HepG2 (cell line): ENCODE results near the gene ZNF865. TPM values are rescaled to one million over a fixed set of nuclear protein-coding genes. Genes with fewer than 3 reads are reported as not detected.

ENCODE experiments used
- EHMT2 ChIP-seq: fragments of 200-600 bp; sonication (generic); IDR thresholded peaks from 2 replicates; pipeline ENCODE4 v1.7.0; 2017; ENCODE audit warnings: antibody characterized with exemption, low read depth, low read length, borderline replicate concordance
- GABPB1 ChIP-seq: IDR thresholded peaks from 2 replicates; pipeline ENCODE4 v1.6.1; 2016; ENCODE audit warnings: mild to moderate bottlenecking, missing genetic modification reagents, moderate library complexity, missing compliant biosample characterization
- HMGXB3 ChIP-seq: sonication (generic); formaldehyde crosslinking; IDR thresholded peaks from 2 replicates; pipeline ENCODE4 v1.4.0; 2020; ENCODE audit warnings: missing genetic modification reagents, borderline replicate concordance
- HOXA9 ChIP-seq: sonication (generic); formaldehyde crosslinking; IDR thresholded peaks from 2 replicates; pipeline ENCODE4 v1.8.1; 2022; ENCODE audit warnings: missing genetic modification reagents, mild to moderate bottlenecking, moderate library complexity, borderline replicate concordance
- KLF15 ChIP-seq: sonication (generic); formaldehyde crosslinking; IDR thresholded peaks from 2 replicates; pipeline ENCODE4 v1.8.1; 2023; ENCODE audit warnings: borderline replicate concordance, mild to moderate bottlenecking, inconsistent platforms, missing genetic modification reagents, mixed read lengths
- NR3C1 ChIP-seq: sonication (generic); formaldehyde crosslinking; IDR thresholded peaks from 2 replicates; pipeline ENCODE4 v1.4.0; 2020; ENCODE audit warnings: missing genetic modification reagents
- PTBP1 ChIP-seq: fragments of 200-400 bp; formaldehyde crosslinking; IDR thresholded peaks from 2 replicates; pipeline ENCODE4 v1.6.1; 2018; ENCODE audit warnings: low read length, low read depth; ENCODE audit not compliant: poor library complexity, severe bottlenecking
- RAD51 ChIP-seq: fragments of 450-650 bp; IDR thresholded peaks from 2 replicates; pipeline ENCODE4 v1.6.1; 2016; ENCODE audit warnings: borderline replicate concordance
- TP53 ChIP-seq: sonication (generic); formaldehyde crosslinking; conservative IDR thresholded peaks from 2 replicates; pipeline ENCODE4 v1.4.0; 2020; ENCODE audit warnings: missing genetic modification reagents
- U2AF2 ChIP-seq: fragments of 200-400 bp; formaldehyde crosslinking; IDR thresholded peaks from 2 replicates; pipeline ENCODE4 v1.6.1; 2017; ENCODE audit warnings: low read depth, mild to moderate bottlenecking, low read length
- YY1 ChIP-seq: IDR thresholded peaks from 2 replicates; pipeline ENCODE4 v1.6.1; 2011; ENCODE audit warnings: low read length, low read depth, moderate library complexity, mild to moderate bottlenecking; ENCODE audit not compliant: insufficient read depth, insufficient replicate concordance
- ZNF251 ChIP-seq: sonication (generic); formaldehyde crosslinking; IDR thresholded peaks from 2 replicates; pipeline ENCODE4 v1.9.0; 2021; ENCODE audit warnings: mild to moderate bottlenecking, missing genetic modification reagents
- ZNF281 ChIP-seq: sonication (generic); formaldehyde crosslinking; IDR thresholded peaks from 2 replicates; pipeline ENCODE4 v1.4.0; 2020; ENCODE audit warnings: missing genetic modification reagents, borderline replicate concordance
- ZNF367 ChIP-seq: sonication (generic); formaldehyde crosslinking; IDR thresholded peaks from 2 replicates; pipeline ENCODE4 v1.4.0; 2020; ENCODE audit warnings: missing genetic modification reagents, borderline replicate concordance
- ZNF451 ChIP-seq: sonication (generic); formaldehyde crosslinking; IDR thresholded peaks from 2 replicates; pipeline ENCODE4 v1.5.0; 2020; ENCODE audit warnings: mild to moderate bottlenecking, missing genetic modification reagents
- ZNF605 ChIP-seq: sonication (generic); formaldehyde crosslinking; IDR thresholded peaks from 2 replicates; pipeline ENCODE4 v1.8.0; 2022; ENCODE audit warnings: mild to moderate bottlenecking, missing genetic modification reagents
- ZNF619 ChIP-seq: sonication (generic); formaldehyde crosslinking; IDR thresholded peaks from 2 replicates; pipeline ENCODE4 v1.4.0; 2020; ENCODE audit warnings: mild to moderate bottlenecking, missing genetic modification reagents
- ZNF644 ChIP-seq: IDR thresholded peaks from 2 replicates; pipeline ENCODE4 v1.6.1; 2016; ENCODE audit warnings: low read depth
- ZNF687 ChIP-seq: sonication (generic); formaldehyde crosslinking; IDR thresholded peaks from 2 replicates; pipeline ENCODE4 v1.5.1; 2020; ENCODE audit warnings: mild to moderate bottlenecking, missing genetic modification reagents, moderate library complexity
- ZNF850 ChIP-seq: sonication (generic); formaldehyde crosslinking; conservative IDR thresholded peaks from 2 replicates; pipeline ENCODE4 v1.9.0; 2021; ENCODE audit warnings: mild to moderate bottlenecking, missing genetic modification reagents
- polyA plus RNA-seq, 8 experiments: library from polyadenylated mRNA; depleted of rRNA in 3 of 8; stranded (reverse) in 7 of 8; unstranded in 1 of 8; fragments of >200 nt; fragmentation: Illumina TruSeq in 4 of 8; extraction: Trizol in 4 of 8; gene quantifications; 2 replicates each; pipeline versions ENCODE4 v1.2.1 to v1.2.3, GENCODE V29; 2011 to 2016; ENCODE audit warnings: low read depth in 4 of 8, missing spikeins in 1 of 8, mixed read lengths in 1 of 8; ENCODE audit not compliant: insufficient read depth in 1 of 8
- total RNA-seq, 5 experiments: library from RNA; depleted of rRNA; stranded (reverse); fragments of >200 nt; fragmentation: Illumina TruSeq; extraction: Trizol; gene quantifications; 2 replicates each; pipeline ENCODE4 v1.2.3, GENCODE V29; 2016; ENCODE audit warnings: low read depth in 1 of 5

The ZNF865 gene
- total and polyA plus RNA-seq, 2 of the 13 experiments (the other 11 are each of a cell fraction or from before 2014, with no cell fraction given), result 0.93 to 1.0 TPM

GRCh38 chr19:55638864-55639359 is 33.5 kb downstream of the ZNF865 start (continued):
- TF ChIP-seq GABPB1 (peak; percentile 39), ZNF251 (no peak), YY1 (peak; percentile 72), HOXA9 (CRISPR knock-in tag) (no peak), NR3C1 (no peak), U2AF2 (no peak), HMGXB3 (no peak), ZNF687 (CRISPR knock-in tag) (no peak), EHMT2 (0 out of 2 replicates have a peak, but pooled peaks have one; percentile 33), ZNF367 (CRISPR knock-in tag) (no peak), ZNF451 (CRISPR knock-in tag) (no peak), ZNF281 (no peak), ZNF644 (CRISPR knock-in tag) (0 out of 2 replicates have a peak, but pooled peaks have one; percentile 57), KLF15 (CRISPR knock-in tag) (no peak), ZNF605 (CRISPR knock-in tag) (no peak), TP53 (CRISPR knock-in tag) (no peak), PTBP1 (no peak), RAD51 (no peak), ZNF850 (no peak), ZNF619 (no peak)
